Chondrocyte (in vitro differentiated cells): ENCODE data around the gene RXFP1. TPM values are rescaled to one million over a fixed set of nuclear protein-coding genes. Genes with fewer than 3 reads are reported as not detected.

Experiments
- DNase-seq: peaks from one replicate; pipeline ENCODE4 v3.0.0; 2021; ENCODE audit warnings: mixed read lengths, low spot score
- H3K27ac Mint-ChIP-seq: one replicate; pipeline ENCODE4 v1.8.0; 2021; ENCODE audit warnings: mild to moderate bottlenecking, moderate library complexity, mixed read lengths; ENCODE audit not compliant: unreplicated experiment
- H3K27me3 Mint-ChIP-seq: 2 replicates; pipeline ENCODE4 v1.8.0; 2021; ENCODE audit warnings: low read depth, mixed read lengths
- H3K36me3 Mint-ChIP-seq: 2 replicates; pipeline ENCODE4 v1.8.0; 2021; ENCODE audit warnings: low read depth, mixed read lengths
- H3K4me1 Mint-ChIP-seq: 2 replicates; pipeline ENCODE4 v1.8.0; 2021; ENCODE audit warnings: low read depth, mild to moderate bottlenecking, mixed read lengths
- H3K4me3 Mint-ChIP-seq: one replicate; pipeline ENCODE4 v1.8.0; 2021; ENCODE audit warnings: mild to moderate bottlenecking, moderate library complexity, mixed read lengths; ENCODE audit not compliant: unreplicated experiment
- H3K9me3 Mint-ChIP-seq: 2 replicates; pipeline ENCODE4 v1.8.0; 2021; ENCODE audit warnings: low read depth, mixed read lengths
- total RNA-seq: library from RNA; stranded (reverse); gene quantifications from 3 replicates; pipeline ENCODE4 v1.2.1, GENCODE V29; 2021
- TF ChIP-seq, protein P1 (sequence below): fragments of 200-600 bp; sonication (generic); IDR thresholded peaks from 2 replicates; pipeline ENCODE4 v1.5.0; 2021; ENCODE audit warnings: antibody characterized with exemption, mild to moderate bottlenecking, moderate library complexity

RXFP1 gene
- total RNA-seq, 1 donor from 2014 or later = not detected

DNA sequence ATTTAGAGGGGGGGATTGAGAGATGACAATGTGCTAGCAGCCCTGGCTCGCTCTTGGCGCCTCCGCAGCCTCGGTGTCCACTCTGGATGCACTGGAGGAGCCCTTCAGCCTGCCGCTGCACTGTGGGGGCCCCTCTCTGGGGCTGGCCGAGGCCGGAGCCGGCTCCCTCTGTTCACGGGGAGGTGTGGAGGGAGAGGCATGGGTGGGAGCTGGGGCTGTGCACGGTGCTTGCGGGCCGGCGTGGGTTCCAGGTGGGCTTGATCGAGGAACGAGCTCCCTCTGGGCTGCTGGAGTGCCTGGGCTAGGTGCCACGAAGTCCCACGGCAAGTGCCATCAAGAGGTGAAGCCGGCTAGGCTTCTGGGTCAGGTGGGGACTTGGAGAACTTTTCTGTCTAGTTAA is 143.1 kb downstream of the RXFP1 start:
- Mint-ChIP-seq H3K4me3 (no peak overlapping the region), H3K4me1 (peaks cover 3% of the 10 kb centered on the region), H3K27me3 (no peaks in the 10 kb centered on the region), H3K9me3 (no peaks in the 10 kb centered on the region), H3K27ac (no peak overlapping the region), H3K36me3 (peaks cover 3% of the 10 kb centered on the region)
- DNase-seq = no peak
- TF ChIP-seq, protein P1, sequence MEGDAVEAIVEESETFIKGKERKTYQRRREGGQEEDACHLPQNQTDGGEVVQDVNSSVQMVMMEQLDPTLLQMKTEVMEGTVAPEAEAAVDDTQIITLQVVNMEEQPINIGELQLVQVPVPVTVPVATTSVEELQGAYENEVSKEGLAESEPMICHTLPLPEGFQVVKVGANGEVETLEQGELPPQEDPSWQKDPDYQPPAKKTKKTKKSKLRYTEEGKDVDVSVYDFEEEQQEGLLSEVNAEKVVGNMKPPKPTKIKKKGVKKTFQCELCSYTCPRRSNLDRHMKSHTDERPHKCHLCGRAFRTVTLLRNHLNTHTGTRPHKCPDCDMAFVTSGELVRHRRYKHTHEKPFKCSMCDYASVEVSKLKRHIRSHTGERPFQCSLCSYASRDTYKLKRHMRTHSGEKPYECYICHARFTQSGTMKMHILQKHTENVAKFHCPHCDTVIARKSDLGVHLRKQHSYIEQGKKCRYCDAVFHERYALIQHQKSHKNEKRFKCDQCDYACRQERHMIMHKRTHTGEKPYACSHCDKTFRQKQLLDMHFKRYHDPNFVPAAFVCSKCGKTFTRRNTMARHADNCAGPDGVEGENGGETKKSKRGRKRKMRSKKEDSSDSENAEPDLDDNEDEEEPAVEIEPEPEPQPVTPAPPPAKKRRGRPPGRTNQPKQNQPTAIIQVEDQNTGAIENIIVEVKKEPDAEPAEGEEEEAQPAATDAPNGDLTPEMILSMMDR = no peak

DNA sequence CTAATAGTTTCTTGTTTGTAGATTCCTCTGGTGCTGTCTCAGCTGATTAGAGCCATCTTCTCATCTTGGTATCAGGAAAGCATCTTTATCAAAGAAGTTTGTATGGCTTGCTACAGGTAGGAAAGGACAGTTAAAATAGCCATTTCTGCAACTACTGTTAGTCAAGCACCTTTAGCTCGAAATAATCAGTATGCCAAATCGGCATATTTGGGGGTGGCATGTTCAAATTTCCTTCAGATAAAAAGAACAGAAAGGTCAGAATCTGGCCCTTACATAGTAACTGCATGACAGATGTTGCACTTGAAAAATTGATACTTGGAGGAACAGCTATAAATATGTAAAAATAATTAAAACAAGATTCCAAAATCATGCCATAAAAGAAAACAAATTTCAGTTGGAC is 145.2 kb downstream of the RXFP1 start:
- Mint-ChIP-seq H3K27me3 (no peaks in the 10 kb centered on the region), H3K27ac (no peak overlapping the region), H3K9me3 (no peaks in the 10 kb centered on the region), H3K36me3 (peaks cover 3% of the 10 kb centered on the region), H3K4me3 (no peak overlapping the region), H3K4me1 (peaks cover 13% of the 10 kb centered on the region)
- TF ChIP-seq, protein P1 = no peak
- DNase-seq = no peak

DNA sequence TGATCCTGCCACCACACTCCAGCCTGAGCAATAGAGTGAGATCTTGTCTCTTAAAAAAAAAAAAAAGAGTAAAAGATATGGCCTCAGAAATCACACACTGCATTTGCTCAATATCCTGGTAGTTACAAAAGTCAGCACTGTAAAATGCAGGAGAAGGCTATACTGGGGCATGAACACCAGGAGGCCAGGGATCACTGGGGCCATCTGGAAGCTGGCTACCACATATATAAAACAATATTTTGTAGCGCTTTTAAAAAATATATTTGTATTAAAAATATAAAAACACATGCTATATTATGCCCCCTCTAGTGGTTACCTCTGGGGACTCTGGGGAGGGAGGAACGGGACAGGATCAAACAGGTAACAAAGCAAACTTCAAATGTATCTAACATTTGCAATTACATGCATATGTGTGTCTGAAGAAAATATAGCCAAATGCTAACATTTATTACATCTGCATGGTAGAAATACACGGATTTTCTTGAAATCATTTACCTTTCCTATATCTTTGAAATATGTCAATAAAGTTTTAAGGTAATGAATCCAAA is 146.0 kb downstream of the RXFP1 start:
- Mint-ChIP-seq H3K4me3 (no peak overlapping the region), H3K36me3 (peaks cover 3% of the 10 kb centered on the region), H3K4me1 (peaks cover 21% of the 10 kb centered on the region), H3K27ac (no peak overlapping the region), H3K27me3 (no peaks in the 10 kb centered on the region), H3K9me3 (no peaks in the 10 kb centered on the region)
- no peak for DNase-seq
- TF ChIP-seq, protein P1 = peak; percentile 78

DNA sequence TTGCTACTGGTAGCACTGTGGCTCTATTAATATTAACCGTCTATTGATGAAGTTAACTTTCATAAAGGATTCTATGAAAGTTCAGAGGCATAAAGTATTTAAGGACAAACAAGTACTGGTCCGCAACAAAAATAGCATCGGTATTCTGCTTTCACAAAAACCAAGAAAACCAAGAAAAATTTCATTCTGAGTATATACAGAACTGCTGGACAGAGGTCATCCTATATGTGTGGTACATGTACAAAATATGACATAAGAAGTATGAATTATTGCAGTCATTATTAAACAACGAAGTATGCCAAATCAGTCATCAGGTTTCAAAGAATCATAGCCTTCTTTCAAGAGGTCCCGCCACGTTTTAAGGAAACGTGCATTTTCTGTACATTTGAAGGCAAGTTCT is 147.6 kb downstream of the RXFP1 start:
- H3K4me3 Mint-ChIP-seq = no peak overlapping the region
- no peaks in the 10 kb centered on the region for H3K27me3 Mint-ChIP-seq
- no peaks in the 10 kb centered on the region for H3K9me3 Mint-ChIP-seq
- DNase-seq = no peak
- TF ChIP-seq, protein P1 = no peak
- H3K27ac Mint-ChIP-seq = no peak overlapping the region
- H3K36me3 Mint-ChIP-seq = peaks cover 3% of the 10 kb centered on the region
- peaks cover 23% of the 10 kb centered on the region for H3K4me1 Mint-ChIP-seq

DNA sequence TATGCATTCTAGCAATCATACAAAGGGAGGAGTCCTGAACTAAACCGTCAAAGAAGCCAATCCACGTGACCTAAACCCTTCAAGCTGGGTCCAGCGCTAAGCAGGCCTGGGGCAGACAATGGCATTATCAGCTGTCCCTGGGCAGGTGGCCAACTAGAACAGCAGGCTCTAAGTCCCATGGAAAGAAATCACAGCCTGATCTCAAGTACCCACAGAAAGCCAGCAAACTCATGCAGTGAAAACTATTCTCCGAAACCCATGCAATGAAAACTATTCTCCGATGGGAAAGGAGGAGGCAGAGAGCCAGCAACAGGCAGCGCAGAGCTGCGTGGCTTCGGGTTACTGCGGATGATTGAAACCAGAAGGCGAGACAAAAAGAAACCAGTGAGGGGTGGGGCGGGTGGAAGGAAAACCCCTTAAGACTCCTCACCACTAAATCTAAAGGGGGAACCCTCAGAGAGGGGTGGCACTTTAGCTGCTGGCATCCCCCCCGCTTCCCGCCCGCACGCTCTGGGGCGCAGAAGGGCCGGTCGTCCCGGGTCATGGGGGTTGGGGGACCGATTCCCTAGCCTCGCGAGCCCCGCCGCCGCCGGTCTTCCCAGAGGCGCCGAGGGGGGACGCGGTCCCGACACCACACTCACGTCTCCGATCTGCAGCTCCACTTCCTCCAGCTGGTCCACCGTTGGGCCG is 149.4 kb downstream of the RXFP1 start:
- Mint-ChIP-seq H3K36me3 (no peaks in the 10 kb centered on the region), H3K27ac (peak overlapping the region; percentile 98), H3K4me1 (peaks cover 23% of the 10 kb centered on the region), H3K4me3 (peak overlapping the region; percentile 96), H3K9me3 (no peaks in the 10 kb centered on the region), H3K27me3 (no peaks in the 10 kb centered on the region)
- TF ChIP-seq, protein P1 = no peak
- no peak for DNase-seq
